Endodermal cell (in vitro differentiated cells): ENCODE results near the gene GALNT17. TPM values are rescaled to one million over a fixed set of nuclear protein-coding genes. Genes with fewer than 3 reads are reported as not detected.

Source experiments
- DNase-seq: peaks from one replicate; pipeline ENCODE4 v3.0.0-alpha.2; 2017
- H3K27ac ChIP-seq: 2 replicates; pipeline ENCODE4 v1.5.1; 2013; ENCODE audit warnings: mild to moderate bottlenecking, low read depth, low read length, moderate library complexity
- H3K27me3 ChIP-seq: 2 replicates; pipeline ENCODE4 v1.6.1; 2013; ENCODE audit warnings: mild to moderate bottlenecking, low read length, moderate library complexity; ENCODE audit not compliant: insufficient read depth, control insufficient read depth, poor library complexity, severe bottlenecking
- H3K36me3 ChIP-seq: 2 replicates; pipeline ENCODE4 v1.7.0; 2013; ENCODE audit warnings: mild to moderate bottlenecking, low read length, moderate library complexity; ENCODE audit not compliant: control insufficient read depth, insufficient read depth
- H3K4me1 ChIP-seq: one replicate; pipeline ENCODE4 v1.7.0; 2013; ENCODE audit warnings: low read length; ENCODE audit not compliant: control insufficient read depth, insufficient read depth
- H3K4me3 ChIP-seq: 2 replicates; pipeline ENCODE4 v1.5.1; 2013; ENCODE audit warnings: mild to moderate bottlenecking, low read length, moderate library complexity
- H3K9ac ChIP-seq: 2 replicates; pipeline ENCODE4 v1.6.1; 2013; ENCODE audit warnings: mild to moderate bottlenecking, low read length, moderate library complexity; ENCODE audit not compliant: poor library complexity, severe bottlenecking; ENCODE audit errors: extremely low read depth
- H3K9me3 ChIP-seq: 2 replicates; pipeline ENCODE4 v1.6.1; 2013; ENCODE audit warnings: mild to moderate bottlenecking, low read length, moderate library complexity; ENCODE audit not compliant: control insufficient read depth
- H3K27ac Mint-ChIP-seq: 2 replicates; pipeline ENCODE4 v1.8.0; 2020; ENCODE audit warnings: mixed read lengths
- H3K27me3 Mint-ChIP-seq: 2 replicates; pipeline ENCODE4 v1.8.0; 2021; ENCODE audit warnings: mild to moderate bottlenecking, mixed read lengths; ENCODE audit not compliant: insufficient read depth
- H3K36me3 Mint-ChIP-seq: 2 replicates; pipeline ENCODE4 v1.8.0; 2020; ENCODE audit warnings: low read depth, mixed read lengths
- H3K4me1 Mint-ChIP-seq: 2 replicates; pipeline ENCODE4 v1.8.0; 2020; ENCODE audit warnings: mixed read lengths
- H3K4me3 Mint-ChIP-seq: 2 replicates; pipeline ENCODE4 v1.8.0; 2020; ENCODE audit warnings: mild to moderate bottlenecking, moderate library complexity, mixed read lengths
- H3K9me3 Mint-ChIP-seq: 2 replicates; pipeline ENCODE4 v1.8.0; 2020; ENCODE audit warnings: mild to moderate bottlenecking, mixed read lengths
- CTCF ChIP-seq: fragments of 200-600 bp; sonication (generic); conservative IDR thresholded peaks from 2 replicates; pipeline ENCODE4 v1.5.0; 2021; ENCODE audit warnings: antibody characterized with exemption, mild to moderate bottlenecking
- whole genome bisulfite sequencing, 2 experiments: methylation state at CpG; one replicate each; pipeline versions ENCODE4 v1.1.5 to v1.1.7; 2013; ENCODE audit warnings: missing lambda C conversion rate in 2 of 2, mixed read lengths in 1 of 2; ENCODE audit not compliant: insufficient coverage in 1 of 2, insufficient read length in 1 of 2; 5-methylcytosine and 5-hydroxymethylcytosine counted together
- total RNA-seq, 2 donors: library from RNA; stranded (reverse); fragmentation: NEBNext Ultra II Directional in 1 of 2; extraction: Animal tissue kit (Norgen Biotek cat#: 25700) in 1 of 2; gene quantifications; 2 replicates in 1 of 2; 3 replicates in 1 of 2; pipeline ENCODE4 v1.2.1, GENCODE V29; 2021

Gene GALNT17
- total RNA-seq, 2 donors from 2014 or later, result 60.4 to 61.3 TPM

GRCh38 chr7:71364551-71364950, 232.6 kb downstream of the GALNT17 start:
- Mint-ChIP-seq H3K36me3 (peaks cover 42% of the 10 kb centered on the region), H3K4me1 (peaks cover 11% of the 10 kb centered on the region), H3K4me3 (no peak overlapping the region), H3K27me3 (no peaks in the 10 kb centered on the region), H3K9me3 (peaks cover 18% of the 10 kb centered on the region), H3K27ac (peak overlapping the region; percentile 13)
- no peak for DNase-seq
- peak; percentile 23 for TF ChIP-seq CTCF
- H3K36me3 ChIP-seq, result peaks cover 38% of the 10 kb centered on the region
- H3K9ac ChIP-seq, result no peak overlapping the region
- no peak overlapping the region for H3K4me3 ChIP-seq
- WGBS, 2 experiments, result 88 to 89% methylated on average over 1 of the region's 2 CpGs
- peaks cover 26% of the 10 kb centered on the region for H3K9me3 ChIP-seq
- no peaks in the 10 kb centered on the region for H3K27me3 ChIP-seq
- H3K27ac ChIP-seq, result no peak overlapping the region
- no peaks in the 10 kb centered on the region for H3K4me1 ChIP-seq

GRCh38 chr7:71372991-71373390, 241.0 kb downstream of the GALNT17 start:
- Mint-ChIP-seq H3K9me3 (peaks cover 54% of the 10 kb centered on the region), H3K4me1 (no peaks in the 10 kb centered on the region)

GRCh38 chr7:71377062-71377461, 245.1 kb downstream of the GALNT17 start:
- H3K4me1 ChIP-seq, result no peaks in the 10 kb centered on the region
- H3K27me3 ChIP-seq, result no peaks in the 10 kb centered on the region
- no peak overlapping the region for H3K9ac ChIP-seq
- TF ChIP-seq CTCF, result no peak
- H3K36me3 ChIP-seq, result peaks cover 56% of the 10 kb centered on the region
- 43% methylated on average over 2 of the region's 3 CpGs; no CpG with 5 or more reads in 1 of the 2 experiments for WGBS, 2 experiments
- Mint-ChIP-seq H3K4me1 (no peaks in the 10 kb centered on the region), H3K4me3 (no peak overlapping the region), H3K36me3 (peaks cover 65% of the 10 kb centered on the region), H3K27ac (no peak overlapping the region), H3K27me3 (no peaks in the 10 kb centered on the region), H3K9me3 (peaks cover 59% of the 10 kb centered on the region)
- H3K27ac ChIP-seq, result no peak overlapping the region
- H3K4me3 ChIP-seq, result peak overlapping the region; percentile 6
- peaks cover 61% of the 10 kb centered on the region for H3K9me3 ChIP-seq
- DNase-seq, result no peak

More at GRCh38 chr7:71372991-71373390, 241.0 kb downstream of the GALNT17 start:
- 93 to 94% methylated on average over 4 to 5 of the region's 5 CpGs for WGBS, 2 experiments
- Histone ChIP-seq H3K4me3 (peak overlapping the region; percentile 56), H3K27ac (no peak overlapping the region), H3K4me1 (no peaks in the 10 kb centered on the region), H3K27me3 (no peaks in the 10 kb centered on the region), H3K9ac (no peak overlapping the region), H3K36me3 (peaks cover 55% of the 10 kb centered on the region), H3K9me3 (peaks cover 56% of the 10 kb centered on the region)
- Mint-ChIP-seq H3K27ac (no peak overlapping the region), H3K4me3 (no peak overlapping the region), H3K36me3 (peaks cover 49% of the 10 kb centered on the region), H3K27me3 (no peaks in the 10 kb centered on the region)
- no peak for TF ChIP-seq CTCF
- DNase-seq, result peak; percentile 10
